HepG2 (cell line): ENCODE data around the gene AKAP3. TPM values are rescaled to one million over a fixed set of nuclear protein-coding genes. Genes with fewer than 3 reads are reported as not detected.

Source experiments
- CBFB ChIP-seq: sonication (generic); formaldehyde crosslinking; IDR thresholded peaks from 2 replicates; pipeline ENCODE4 v1.4.0; 2020; ENCODE audit warnings: missing genetic modification reagents
- CEBPB ChIP-seq: IDR thresholded peaks from 2 replicates; pipeline ENCODE4 v1.6.1; 2011; ENCODE audit warnings: low read depth, low read length, improper control_type of control experiment, borderline replicate concordance
- FOXK1 ChIP-seq: sonication (generic); formaldehyde crosslinking; IDR thresholded peaks from 2 replicates; pipeline ENCODE4 v1.4.0; 2020; ENCODE audit warnings: low read depth, missing genetic modification reagents, borderline replicate concordance
- GMEB1 ChIP-seq: sonication (generic); formaldehyde crosslinking; IDR thresholded peaks from 2 replicates; pipeline ENCODE4 v1.5.1; 2020; ENCODE audit warnings: missing genetic modification reagents, mild to moderate bottlenecking, borderline replicate concordance
- HES4 ChIP-seq: sonication (generic); formaldehyde crosslinking; IDR thresholded peaks from 2 replicates; pipeline ENCODE4 v1.9.0; 2021; ENCODE audit warnings: mild to moderate bottlenecking, missing genetic modification reagents, borderline replicate concordance
- ISX ChIP-seq: sonication (generic); formaldehyde crosslinking; conservative IDR thresholded peaks from 2 replicates; pipeline ENCODE4 v1.5.0; 2020; ENCODE audit warnings: missing genetic modification reagents
- POLR2G ChIP-seq: fragments of 200-400 bp; formaldehyde crosslinking; IDR thresholded peaks from 2 replicates; pipeline ENCODE4 v1.6.1; 2018; ENCODE audit warnings: mild to moderate bottlenecking, low read depth, low read length, moderate library complexity
- RERE ChIP-seq: IDR thresholded peaks from 2 replicates; pipeline ENCODE4 v1.6.1; 2016; ENCODE audit warnings: low read depth, missing genetic modification reagents, missing compliant biosample characterization
- RFX3 ChIP-seq: IDR thresholded peaks from 2 replicates; pipeline ENCODE4 v1.6.1; 2016; ENCODE audit warnings: missing biosample characterization, missing genetic modification reagents
- ZBTB2 ChIP-seq: sonication (generic); formaldehyde crosslinking; IDR thresholded peaks from 2 replicates; pipeline ENCODE4 v1.8.0; 2022; ENCODE audit warnings: low read depth, missing genetic modification reagents
- ZMYM4 ChIP-seq: sonication (generic); formaldehyde crosslinking; IDR thresholded peaks from 2 replicates; pipeline ENCODE4 v1.8.1; 2023; ENCODE audit warnings: mild to moderate bottlenecking, missing genetic modification reagents
- ZNF207 ChIP-seq: fragments of 450-650 bp; IDR thresholded peaks from 2 replicates; pipeline ENCODE4 v1.6.1; 2016; ENCODE audit warnings: antibody characterized with exemption, borderline replicate concordance
- ZNF225 ChIP-seq: sonication (generic); formaldehyde crosslinking; IDR thresholded peaks from 2 replicates; pipeline ENCODE4 v1.4.0; 2020; ENCODE audit warnings: mild to moderate bottlenecking, missing genetic modification reagents
- ZNF24 ChIP-seq: fragments of 450-650 bp; IDR thresholded peaks from 2 replicates; pipeline ENCODE4 v1.6.1; 2017; ENCODE audit warnings: antibody characterized with exemption, mild to moderate bottlenecking
- ZNF253 ChIP-seq: sonication (generic); formaldehyde crosslinking; IDR thresholded peaks from 2 replicates; pipeline ENCODE4 v1.8.0; 2022; ENCODE audit warnings: mild to moderate bottlenecking, missing genetic modification reagents, borderline replicate concordance
- ZNF335 ChIP-seq: sonication (generic); formaldehyde crosslinking; IDR thresholded peaks from 2 replicates; pipeline ENCODE4 v1.4.0; 2020; ENCODE audit warnings: missing genetic modification reagents
- ZNF513 ChIP-seq: sonication (generic); formaldehyde crosslinking; conservative IDR thresholded peaks from 2 replicates; pipeline ENCODE4 v1.5.0; 2020; ENCODE audit warnings: missing genetic modification reagents
- polyA plus RNA-seq, 8 experiments: library from polyadenylated mRNA; depleted of rRNA in 3 of 8; stranded (reverse) in 7 of 8; unstranded in 1 of 8; fragments of >200 nt; fragmentation: Illumina TruSeq in 4 of 8; extraction: Trizol in 4 of 8; gene quantifications; 2 replicates each; pipeline versions ENCODE4 v1.2.1 to v1.2.3, GENCODE V29; 2011 to 2016; ENCODE audit warnings: low read depth in 4 of 8, missing spikeins in 1 of 8, mixed read lengths in 1 of 8; ENCODE audit not compliant: insufficient read depth in 1 of 8
- total RNA-seq, 5 experiments: library from RNA; depleted of rRNA; stranded (reverse); fragments of >200 nt; fragmentation: Illumina TruSeq; extraction: Trizol; gene quantifications; 2 replicates each; pipeline ENCODE4 v1.2.3, GENCODE V29; 2016; ENCODE audit warnings: low read depth in 1 of 5

The AKAP3 gene
- total and polyA plus RNA-seq, 2 of the 13 experiments (the other 11 are each of a cell fraction or from before 2014, with no cell fraction given) = 0.22 to 0.49 TPM

GRCh38 chr12:4648501-4649357 is at the start of gene AKAP3, which contains the start of gene NDUFA9 (continued):
- TF ChIP-seq RERE = no peak
- TF ChIP-seq HES4 (CRISPR knock-in tag) = 0 out of 2 replicates have a peak, but pooled peaks have one; percentile 38
- TF ChIP-seq GMEB1 (CRISPR knock-in tag) = peak; percentile 56; the same call in 1 of the 2 replicates
- TF ChIP-seq ZNF253 (CRISPR knock-in tag) = no peak
- no peak for TF ChIP-seq ZNF207
- TF ChIP-seq ZNF24 = no peak
- TF ChIP-seq ZMYM4 (CRISPR knock-in tag) = peak; percentile 81
- TF ChIP-seq ZNF513 (CRISPR knock-in tag) = no peak
- TF ChIP-seq ZNF335 (CRISPR knock-in tag) = 0 out of 2 replicates have a peak, but pooled peaks have one; percentile 27
- TF ChIP-seq RFX3 = no peak
- peak; percentile 70; the same call in 1 of the 2 replicates for TF ChIP-seq CBFB (CRISPR knock-in tag)
- peak; percentile 73; the same call in 1 of the 2 replicates for TF ChIP-seq FOXK1
- TF ChIP-seq ZNF225 (CRISPR knock-in tag) = no peak
- peak; percentile 93 for TF ChIP-seq POLR2G
- no peak for TF ChIP-seq CEBPB
- 0 out of 2 replicates have a peak, but pooled peaks have one; percentile 47 for TF ChIP-seq ZBTB2
- no peak for TF ChIP-seq ISX (CRISPR knock-in tag)
